Fibroblast of gingiva (primary cell): ENCODE measurements around the gene C6orf120.

Experiments used
- DNase-seq: peaks from one replicate; pipeline ENCODE4 v3.0.0-alpha.2; 2011; ENCODE audit warnings: low read depth

C6orf120 gene

GRCh38 chr6:169701954-169702839 lies at the start of gene C6orf120, which contains the start of gene WDR27:
Gene C6orf120, plus strand, starts transcription at chr6:169702126. Its CDS starts 334 bp downstream, at chr6:169702460.
Gene WDR27, minus strand, starts transcription at chr6:169702029. Its CDS starts 13,024 bp downstream, at chr6:169689005.
- peak; percentile 97 for DNase-seq

GRCh38 chr6:169652896-169653295 lies 49.0 kb upstream of the C6orf120 start:
- DNase-seq: no peak

- no peak for DNase-seq
Measured at GRCh38 chr6:169653691-169654090, 48.2 kb upstream of the C6orf120 start.

- DNase-seq: peak; percentile 81
Measured at GRCh38 chr6:169654598-169655391, 47.1 kb upstream of the C6orf120 start.

GRCh38 chr6:169656546-169657283 lies 45.2 kb upstream of the C6orf120 start:
- no peak for DNase-seq

- DNase-seq: no peak
Measured at GRCh38 chr6:169657284-169657610, 44.7 kb upstream of the C6orf120 start.

- no peak for DNase-seq
Measured at GRCh38 chr6:169659820-169660610, 41.9 kb upstream of the C6orf120 start.

GRCh38 chr6:169660751-169661390 lies 41.1 kb upstream of the C6orf120 start:
- DNase-seq: no peak

GRCh38 chr6:169661391-169661756 lies 40.6 kb upstream of the C6orf120 start:
- no peak for DNase-seq

- no peak for DNase-seq
Measured at GRCh38 chr6:169663468-169663867, 38.5 kb upstream of the C6orf120 start.

GRCh38 chr6:169664227-169664626 lies 37.7 kb upstream of the C6orf120 start:
- DNase-seq: no peak

- no peak for DNase-seq
Measured at GRCh38 chr6:169665289-169665688, 36.6 kb upstream of the C6orf120 start.

GRCh38 chr6:169666441-169666840 lies 35.5 kb upstream of the C6orf120 start:
- no peak for DNase-seq

- DNase-seq: no peak
Measured at GRCh38 chr6:169667716-169668115, 34.2 kb upstream of the C6orf120 start.

- no peak for DNase-seq
Measured at GRCh38 chr6:169668203-169668847, 33.6 kb upstream of the C6orf120 start.

GRCh38 chr6:169669147-169669546 lies 32.8 kb upstream of the C6orf120 start:
- DNase-seq: no peak

- no peak for DNase-seq
Measured at GRCh38 chr6:169669889-169670288, 32.0 kb upstream of the C6orf120 start.

GRCh38 chr6:169671563-169671962 lies 30.4 kb upstream of the C6orf120 start:
- DNase-seq: no peak

GRCh38 chr6:169675011-169675410 lies 26.9 kb upstream of the C6orf120 start:
- DNase-seq: no peak

- DNase-seq: no peak
Measured at GRCh38 chr6:169677096-169677495, 24.8 kb upstream of the C6orf120 start.

- no peak for DNase-seq
Measured at GRCh38 chr6:169678342-169678741, 23.6 kb upstream of the C6orf120 start.
